GM21423 (cell line): ENCODE data around the gene PDE4D.

ENCODE experiments used
- ATAC-seq: cut with Tn5 transposase; IDR thresholded peaks from one replicate; pipeline ENCODE4 v1.9.1; 2021; ENCODE audit warnings: mild to moderate bottlenecking, moderate library complexity; ENCODE audit not compliant: unreplicated experiment

Gene PDE4D

DNA sequence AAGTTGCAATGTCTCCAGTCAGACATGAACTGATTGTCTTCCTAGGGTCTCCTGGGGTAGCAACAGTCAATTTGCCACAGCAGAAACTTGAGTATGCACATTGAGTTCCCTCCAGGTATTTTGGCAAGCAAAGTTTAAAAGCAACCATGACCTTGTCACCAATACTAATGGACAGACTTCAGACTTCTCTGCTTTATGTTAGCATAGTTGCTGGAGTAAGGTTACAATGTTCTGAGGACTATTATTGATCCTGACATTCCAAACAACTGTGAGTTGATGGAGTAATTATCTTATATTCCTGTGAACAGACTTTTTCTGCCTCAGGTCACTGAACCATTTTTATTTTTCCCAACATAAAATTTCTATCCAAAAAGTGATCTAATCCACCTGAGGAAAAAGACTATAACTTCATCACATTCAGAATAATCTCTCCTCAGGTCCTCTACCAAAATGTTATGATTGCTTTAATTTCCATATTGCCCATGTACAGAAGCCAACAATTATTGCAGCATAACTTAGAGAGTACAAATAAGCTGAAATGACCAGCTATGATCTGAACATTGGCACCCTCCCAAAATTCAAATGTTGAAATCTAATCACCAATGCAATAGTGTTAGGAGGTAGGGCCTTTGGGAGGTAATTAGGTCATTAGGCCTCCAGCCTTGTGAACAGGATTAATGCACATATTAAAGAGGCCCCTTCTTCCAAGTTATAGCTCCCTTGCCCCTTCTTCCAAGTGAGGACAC is 228.3 kb downstream of the PDE4D start:
- no peak for ATAC-seq

DNA sequence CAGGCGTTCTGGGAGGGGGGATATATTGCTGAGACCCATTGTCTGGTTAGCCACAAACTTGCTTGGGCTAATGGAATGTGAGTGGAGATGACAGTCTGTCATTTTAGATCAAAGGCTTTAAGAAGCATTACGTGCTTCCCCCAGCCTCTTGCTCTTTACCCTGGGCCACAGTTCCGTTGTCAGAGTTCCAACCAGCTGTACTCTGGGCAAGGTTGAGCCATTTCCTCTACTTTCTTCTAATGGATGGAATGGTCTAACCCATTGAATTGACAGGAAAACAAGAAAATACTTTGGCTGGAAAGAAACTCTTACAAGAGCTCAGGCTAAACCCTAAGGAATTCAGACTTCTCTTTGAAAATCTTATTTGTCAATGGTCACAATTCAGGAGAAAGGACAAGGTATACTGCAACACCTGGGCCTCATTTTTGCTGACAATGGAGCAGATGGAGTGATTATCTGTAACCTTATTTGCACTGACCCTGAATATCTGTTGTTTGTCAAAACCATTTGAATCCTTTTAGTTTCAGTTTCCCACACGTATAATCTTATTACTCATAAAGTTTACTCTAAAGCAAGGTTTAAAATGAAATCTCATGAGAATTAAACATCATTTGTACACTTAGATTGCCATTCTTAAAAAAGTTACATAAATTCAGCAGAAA is 231.4 kb downstream of the PDE4D start:
- ATAC-seq, result peak; percentile 46

GRCh38 chr5:59661311-59661710 is 232.2 kb downstream of the PDE4D start:
- no peak for ATAC-seq

DNA sequence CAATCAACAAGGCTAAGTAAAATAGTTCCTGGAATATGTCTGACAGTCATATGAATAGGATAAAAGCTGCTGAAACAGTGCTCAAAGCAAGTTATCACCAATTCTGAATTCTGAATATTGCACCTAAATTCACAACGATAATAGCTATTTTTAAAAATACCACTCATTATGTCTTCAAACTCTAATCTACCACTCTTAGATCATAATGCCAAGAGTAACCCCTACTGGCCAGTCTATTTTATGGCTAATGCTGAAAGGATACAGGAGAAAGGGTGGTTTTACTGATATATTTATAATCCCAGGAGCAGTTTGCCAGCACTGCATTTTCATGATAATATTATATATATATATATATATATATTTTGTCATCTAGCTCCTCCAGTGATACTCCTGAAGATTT is 232.8 kb downstream of the PDE4D start:
- no peak for ATAC-seq

- no peak for ATAC-seq
These were observed 236.9 kb downstream of the PDE4D start for GRCh38 chr5:59656351-59657254.

GRCh38 chr5:59655693-59656309 is 237.7 kb downstream of the PDE4D start:
- ATAC-seq, result no peak

GRCh38 chr5:59654691-59655090 is 238.8 kb downstream of the PDE4D start:
- no peak for ATAC-seq

DNA sequence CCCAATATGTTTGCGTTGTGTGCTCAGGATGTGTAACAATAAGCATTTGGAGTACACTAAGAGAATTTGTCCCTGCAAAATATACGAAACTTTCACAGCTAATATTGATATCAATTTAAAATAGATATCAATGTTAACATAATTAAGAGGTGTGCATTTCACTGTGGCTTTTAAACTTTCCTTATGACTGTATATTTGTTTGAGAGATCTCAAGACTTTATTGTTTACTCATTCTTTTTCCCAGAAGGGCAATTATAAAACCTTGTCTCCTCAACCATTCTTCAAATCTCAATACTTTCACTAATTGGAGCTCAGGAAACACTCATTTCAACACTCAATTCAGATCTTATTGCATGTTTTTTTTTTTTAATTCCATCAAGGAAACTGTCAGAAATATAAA is 241.1 kb downstream of the PDE4D start:
- ATAC-seq, result no peak

- no peak for ATAC-seq
These were observed 244.3 kb downstream of the PDE4D start for GRCh38 chr5:59648949-59649921.

DNA sequence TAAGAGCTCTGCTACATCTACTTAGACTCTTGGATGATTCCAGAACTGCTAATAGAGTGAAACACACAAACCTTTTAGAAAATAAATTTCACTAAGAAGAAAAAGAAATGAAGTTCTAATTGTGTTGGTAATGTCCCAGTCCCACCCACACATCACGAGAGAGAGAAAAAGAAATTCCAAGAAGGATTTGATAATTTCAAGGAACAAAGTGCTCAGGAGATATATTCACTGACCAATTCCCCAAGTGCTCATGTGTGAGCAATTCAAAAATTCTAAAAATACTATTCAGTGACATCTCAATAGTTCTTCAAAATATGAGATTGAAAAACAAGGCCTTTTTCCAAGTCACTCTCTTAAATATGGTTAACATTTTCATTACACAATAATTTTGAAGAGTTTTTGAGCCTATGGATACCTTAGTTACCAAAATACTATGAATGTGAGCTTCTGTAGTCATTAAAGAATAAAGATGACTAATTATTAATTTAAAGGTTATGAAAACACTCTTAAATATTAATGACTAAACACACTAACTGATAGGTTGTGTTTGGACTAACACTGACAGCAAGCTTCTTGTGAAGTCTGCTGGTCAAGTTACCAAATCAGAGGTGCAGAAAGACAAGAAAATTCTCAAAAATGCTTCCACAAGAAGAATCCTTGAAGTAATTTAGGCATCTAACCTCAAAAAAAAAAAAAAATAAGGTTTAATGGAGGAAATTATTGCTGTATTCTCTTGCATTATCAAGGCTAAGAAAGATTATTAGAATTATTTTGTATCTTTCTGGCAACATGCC is 245.3 kb downstream of the PDE4D start:
- no peak for ATAC-seq

DNA sequence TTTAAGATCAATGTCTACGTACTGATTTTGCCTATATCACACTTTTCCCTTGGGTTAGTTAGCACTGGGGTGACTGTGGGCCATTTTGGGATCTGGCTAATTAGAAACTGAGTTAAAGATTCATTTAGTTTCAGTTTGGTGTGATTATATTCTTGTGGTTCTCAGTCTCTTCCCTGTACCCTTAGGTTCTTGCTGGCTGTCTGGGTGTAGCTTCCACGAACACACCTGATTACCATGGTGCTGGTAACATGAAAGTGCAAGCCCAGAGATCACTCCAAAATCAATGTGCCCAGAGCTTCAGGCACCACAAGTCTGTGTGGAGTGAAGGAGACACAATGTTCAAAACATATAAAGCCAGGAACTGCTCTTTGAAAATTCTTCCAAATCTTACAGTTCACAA is 248.1 kb downstream of the PDE4D start:
- no peak for ATAC-seq

DNA sequence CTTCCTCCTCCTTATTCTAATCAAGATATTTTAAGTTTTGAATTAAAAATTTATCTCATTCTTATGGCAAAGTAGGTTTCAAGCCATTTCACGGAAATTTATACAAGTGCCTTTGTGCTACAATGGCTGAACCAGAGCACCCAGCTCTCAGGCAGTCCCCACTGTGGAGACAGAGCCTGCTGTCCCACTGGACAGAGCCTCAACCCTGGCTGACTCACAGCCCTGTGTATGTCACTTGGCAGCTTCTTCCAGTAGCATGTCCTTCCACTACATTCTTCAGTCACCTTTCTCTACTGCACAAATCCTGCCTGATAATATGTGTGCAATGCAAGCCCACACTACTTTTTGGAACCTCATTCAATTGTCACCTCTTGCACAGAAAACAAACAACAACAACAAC is 253.1 kb downstream of the PDE4D start:
- no peak for ATAC-seq

GRCh38 chr5:59637884-59638580 is 255.5 kb downstream of the PDE4D start:
- ATAC-seq, result no peak

DNA sequence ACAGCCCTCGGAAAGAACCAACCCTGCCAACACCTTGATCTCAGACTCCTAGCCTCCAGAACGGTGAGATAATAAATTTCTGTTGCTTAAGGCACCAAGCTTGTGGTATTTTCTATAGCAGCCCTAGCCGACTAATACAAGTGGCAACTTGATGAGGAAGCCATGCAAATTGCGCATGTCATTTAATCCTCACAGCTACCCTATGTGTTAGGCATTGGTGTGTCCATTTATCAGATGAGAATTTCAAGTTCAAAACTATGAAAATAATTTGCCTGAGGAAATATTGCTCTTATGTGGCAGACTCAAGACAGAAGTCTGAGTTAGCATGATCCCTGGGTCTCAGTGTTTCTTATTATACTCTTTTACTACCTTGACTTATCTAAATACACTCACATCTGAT is 264.0 kb downstream of the PDE4D start:
- no peak for ATAC-seq

GRCh38 chr5:59628062-59628828 is 265.3 kb downstream of the PDE4D start:
- ATAC-seq, result no peak

- ATAC-seq, result no peak
These were observed 268.6 kb downstream of the PDE4D start for GRCh38 chr5:59624898-59625297.

DNA sequence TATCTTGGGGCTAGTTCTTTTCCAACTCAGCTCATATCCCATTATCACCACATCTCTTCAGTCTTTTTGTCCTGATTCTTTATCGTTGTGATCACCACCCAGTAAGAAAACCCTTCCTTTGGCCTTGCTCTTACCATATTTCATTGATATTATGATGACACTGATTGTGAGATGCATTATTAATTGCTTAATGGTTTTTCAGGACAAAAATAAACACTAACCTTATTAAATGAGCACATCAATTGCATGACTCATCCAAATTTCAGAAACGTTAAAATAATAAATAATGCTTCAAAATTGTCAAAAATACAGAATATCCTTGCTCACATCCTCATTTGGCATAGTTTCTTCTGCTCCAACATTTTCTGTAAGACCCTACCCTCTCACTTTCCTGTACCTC is 270.7 kb downstream of the PDE4D start:
- no peak for ATAC-seq

GRCh38 chr5:59621477-59621876 is 272.0 kb downstream of the PDE4D start:
- ATAC-seq, result no peak
